Rectal smooth muscle tissue (tissue), 1 donor: ENCODE data around the gene ACSM6.
"Not testable (repeated sequence)": the region's sequence is repeated elsewhere in the genome, so short reads cannot be mapped to it uniquely, and the experiment has no call there.

Source experiments
- H3K27ac ChIP-seq: one replicate; pipeline ENCODE4 v1.7.0; 2013; ENCODE audit warnings: low read depth, low read length, inconsistent platforms
- H3K27me3 ChIP-seq: one replicate; pipeline ENCODE4 v1.7.0; 2013; ENCODE audit warnings: low read length; ENCODE audit not compliant: control insufficient read depth, insufficient read depth
- H3K36me3 ChIP-seq: one replicate; pipeline ENCODE4 v1.7.0; 2013; ENCODE audit warnings: low read length; ENCODE audit not compliant: control insufficient read depth, insufficient read depth
- H3K4me1 ChIP-seq: one replicate; pipeline ENCODE4 v1.7.0; 2013; ENCODE audit warnings: low read length; ENCODE audit not compliant: control insufficient read depth, insufficient read depth
- H3K4me3 ChIP-seq: one replicate; pipeline ENCODE4 v1.7.0; 2013; ENCODE audit warnings: low read length
- H3K9ac ChIP-seq: one replicate; pipeline ENCODE4 v1.7.0; 2013; ENCODE audit warnings: low read length

The ACSM6 gene

DNA sequence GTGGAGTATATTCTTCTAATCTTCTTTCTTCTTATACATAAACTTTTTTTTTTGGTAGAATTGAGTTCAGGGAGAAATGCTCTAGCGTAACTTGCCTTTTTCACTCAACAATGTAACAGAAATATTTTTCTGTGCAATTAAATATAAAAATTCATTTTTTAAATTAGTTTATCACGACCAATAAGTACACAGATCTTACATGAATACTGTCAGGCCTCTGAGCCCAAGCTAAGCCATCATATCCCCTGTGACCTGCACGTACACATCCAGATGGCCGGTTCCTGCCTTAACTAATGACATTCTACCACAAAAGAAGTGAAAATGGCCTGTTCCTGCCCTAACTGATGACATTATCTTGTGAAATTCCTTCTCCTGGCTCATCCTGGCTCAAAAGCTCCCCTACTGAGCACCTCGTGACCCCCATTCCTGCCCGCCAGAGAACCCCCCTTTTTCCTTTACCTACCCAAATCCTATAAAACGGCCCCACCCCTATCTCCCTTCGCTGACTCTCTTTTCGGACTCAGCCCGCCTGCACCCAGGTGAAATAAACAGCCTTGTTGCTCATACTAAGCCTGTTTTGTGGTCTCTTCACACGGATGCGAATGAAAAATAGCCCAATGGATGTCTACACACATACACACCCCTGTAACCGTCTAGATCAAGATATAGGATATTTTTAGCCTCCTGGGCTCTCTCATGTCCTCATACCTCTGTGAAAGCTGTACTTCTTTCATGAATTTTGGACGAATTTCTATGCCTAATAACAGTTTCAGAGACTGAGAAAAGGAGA, 35.1 kb downstream of the ACSM6 start:
- H3K36me3 ChIP-seq, H3K9ac ChIP-seq, H3K27me3 ChIP-seq: not testable (repeated sequence)

DNA sequence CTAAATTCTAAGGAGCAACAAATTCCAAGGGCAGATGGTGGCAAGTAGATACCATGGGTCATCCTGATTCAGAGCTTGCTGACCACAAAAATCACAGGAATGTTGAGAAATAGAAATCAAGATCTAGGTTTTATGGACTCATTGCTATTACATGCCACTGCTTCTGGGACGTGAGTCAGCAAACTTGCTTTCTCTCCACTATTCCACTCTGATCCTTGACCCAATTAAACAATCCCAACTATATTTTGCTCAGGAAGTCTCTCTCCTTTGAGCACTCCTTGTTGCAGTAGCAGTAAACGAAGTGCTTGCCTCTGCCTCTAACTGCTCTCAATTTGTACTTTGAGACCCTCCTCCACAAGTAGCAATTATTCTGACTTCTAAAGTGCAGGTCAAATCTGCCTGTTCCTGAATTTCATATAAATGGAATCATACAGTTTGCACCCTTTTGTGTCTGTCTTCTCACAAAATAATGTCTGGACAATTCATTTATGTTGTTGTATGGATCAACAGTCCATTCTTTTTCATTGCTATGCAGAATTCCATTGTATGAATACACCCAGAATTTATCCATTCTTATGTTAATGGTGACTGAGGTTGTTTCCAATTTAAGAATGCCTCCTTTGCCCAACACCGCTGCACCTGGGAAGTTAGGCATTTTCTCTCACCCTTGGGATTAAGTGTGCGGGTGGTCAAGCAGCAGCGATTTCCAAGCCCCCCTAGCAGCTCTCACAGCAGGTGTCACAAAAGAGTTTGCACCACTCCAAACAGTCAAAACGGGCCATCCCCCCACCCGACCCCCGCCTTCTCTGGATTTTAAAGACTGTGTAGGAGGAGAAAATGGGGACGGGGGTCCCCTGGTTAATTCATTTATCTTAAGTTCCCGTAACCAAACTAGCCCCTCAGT, 35.9 kb downstream of the ACSM6 start:
- Histone ChIP-seq H3K9ac (no peak overlapping the region), H3K27me3 (no peaks in the 10 kb centered on the region), H3K27ac (no peak overlapping the region), H3K4me3 (peak overlapping the region; percentile 69), H3K36me3 (peaks cover 3% of the 10 kb centered on the region), H3K4me1 (no peaks in the 10 kb centered on the region)

More for the DNA sequence above, 35.1 kb downstream of the ACSM6 start:
- H3K27ac ChIP-seq, H3K4me1 ChIP-seq, H3K4me3 ChIP-seq: not testable (repeated sequence)

DNA sequence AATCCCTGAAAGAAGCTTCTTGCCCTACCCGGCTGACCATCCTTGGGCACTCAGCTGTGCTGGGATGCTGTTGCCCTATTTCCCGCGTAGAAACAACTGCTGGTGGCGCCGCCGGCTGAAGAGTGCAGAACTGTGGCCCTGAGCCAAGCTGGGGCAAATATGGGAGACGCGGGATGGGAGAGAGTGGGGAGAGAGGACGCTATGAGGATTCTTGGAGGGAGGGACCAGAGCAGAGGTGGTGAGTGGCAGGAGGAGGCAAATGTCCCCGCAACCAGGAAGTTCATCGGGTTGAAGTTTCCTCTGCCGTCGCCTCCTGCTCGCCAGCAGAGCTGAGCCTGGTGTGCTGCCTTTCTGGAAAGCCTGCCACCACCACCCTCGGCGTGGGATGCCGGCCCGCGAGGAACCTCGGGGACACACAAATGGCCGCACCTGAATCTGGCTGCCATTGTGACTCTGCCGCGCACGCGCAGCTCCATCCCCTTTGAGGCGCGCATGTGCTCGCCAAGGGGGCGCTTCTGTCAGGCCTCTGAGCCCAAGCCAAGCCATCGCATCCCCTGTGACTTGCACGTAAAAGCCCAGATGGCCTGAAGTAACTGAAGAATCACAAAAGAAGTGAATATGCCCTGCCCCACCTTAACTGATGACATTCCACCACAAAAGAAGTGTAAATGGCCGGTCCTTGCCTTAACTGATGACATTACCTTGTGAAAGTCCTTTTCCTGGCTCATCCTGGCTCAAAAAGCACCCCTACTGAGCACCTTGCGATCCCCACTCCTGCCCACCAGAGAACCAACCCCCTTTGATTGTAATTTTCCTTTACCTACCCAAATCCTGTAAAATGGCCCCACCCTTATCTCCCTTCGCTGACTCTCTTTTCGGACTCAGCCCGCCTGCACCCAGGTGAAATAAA, 36.9 kb downstream of the ACSM6 start:
- peak overlapping the region; percentile 69 for H3K4me3 ChIP-seq
- H3K27me3 ChIP-seq, H3K9ac ChIP-seq, H3K4me1 ChIP-seq, H3K36me3 ChIP-seq, H3K27ac ChIP-seq: not testable (repeated sequence)

DNA sequence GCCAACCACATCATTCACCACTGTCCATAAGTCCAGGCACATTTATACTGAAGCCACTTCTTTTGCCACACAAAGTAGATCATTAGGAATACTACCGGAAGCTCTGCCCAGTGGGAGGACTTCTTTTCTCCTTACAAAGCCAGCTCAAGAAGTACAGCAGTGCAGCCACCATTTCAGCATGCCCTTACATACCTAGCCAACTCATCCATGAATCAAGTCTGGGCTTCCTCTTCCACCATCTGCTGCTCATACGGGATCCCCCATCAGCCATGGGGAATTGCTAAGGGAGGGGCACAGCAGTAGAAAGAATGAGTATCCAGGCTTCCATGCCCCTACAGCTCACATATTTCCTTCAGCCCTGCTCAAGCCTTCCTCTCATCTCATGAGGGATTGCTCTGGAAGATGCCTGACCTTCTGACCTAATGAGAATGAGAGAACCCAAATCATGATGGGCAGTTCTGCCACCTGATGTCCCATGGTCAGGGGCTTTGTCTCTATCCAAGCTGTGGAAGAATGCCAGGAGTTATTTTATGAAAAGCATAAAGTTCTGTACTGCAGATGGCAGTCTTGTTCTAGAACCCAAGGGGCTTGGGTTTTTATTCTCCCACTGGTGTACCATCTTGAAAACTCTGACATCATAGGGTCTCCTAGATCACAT, 39.5 kb downstream of the ACSM6 start:
- no peaks in the 10 kb centered on the region for H3K4me1 ChIP-seq
- no peak overlapping the region for H3K9ac ChIP-seq
- H3K27ac ChIP-seq = no peak overlapping the region
- no peaks in the 10 kb centered on the region for H3K27me3 ChIP-seq
- no peak overlapping the region for H3K4me3 ChIP-seq
- peaks cover 7% of the 10 kb centered on the region for H3K36me3 ChIP-seq

DNA sequence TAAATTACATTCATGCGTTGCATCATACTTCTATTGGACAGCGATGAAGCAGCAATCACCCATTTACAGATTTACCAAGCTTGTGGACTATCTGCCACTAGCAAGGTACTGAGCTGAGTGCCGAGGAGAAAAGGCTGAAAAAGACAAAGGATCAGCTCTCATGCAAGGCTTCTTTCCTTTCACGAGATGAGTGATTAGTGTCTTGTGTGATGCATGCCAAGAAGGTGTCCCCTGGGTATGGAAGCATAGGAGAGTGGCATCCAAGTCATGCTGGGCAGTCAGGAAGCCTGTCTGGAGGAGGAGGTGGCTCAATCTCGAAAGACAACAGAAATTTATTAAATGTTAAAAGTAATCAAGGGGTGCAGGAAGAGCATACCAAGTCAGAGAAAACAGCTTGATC, 40.9 kb downstream of the ACSM6 start:
- Histone ChIP-seq H3K4me1 (no peaks in the 10 kb centered on the region), H3K27me3 (no peaks in the 10 kb centered on the region), H3K9ac (no peak overlapping the region), H3K4me3 (no peak overlapping the region), H3K27ac (no peak overlapping the region), H3K36me3 (peaks cover 9% of the 10 kb centered on the region)

DNA sequence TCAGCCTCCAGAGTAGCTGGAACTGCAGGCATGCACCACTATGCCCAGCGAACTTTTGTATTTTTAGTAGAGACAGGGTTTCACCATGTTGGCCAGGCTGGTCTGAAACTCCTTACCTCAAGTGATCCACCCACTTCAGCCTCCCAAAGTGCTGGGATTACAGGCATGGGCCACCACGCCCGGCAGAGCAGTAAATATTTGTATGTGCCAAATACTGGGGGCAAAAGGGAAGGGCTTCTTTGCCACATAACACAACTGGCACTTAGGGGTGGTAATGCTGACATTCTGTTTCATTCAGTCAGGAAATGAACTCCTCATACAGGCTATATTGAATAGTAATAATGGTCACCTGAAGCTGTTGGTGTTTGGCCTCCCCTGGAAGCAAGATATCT, 41.6 kb downstream of the ACSM6 start:
- no peak overlapping the region for H3K9ac ChIP-seq
- no peak overlapping the region for H3K4me3 ChIP-seq
- H3K27ac ChIP-seq = no peak overlapping the region
- H3K4me1 ChIP-seq = no peaks in the 10 kb centered on the region
- H3K36me3 ChIP-seq = peaks cover 9% of the 10 kb centered on the region
- no peaks in the 10 kb centered on the region for H3K27me3 ChIP-seq

DNA sequence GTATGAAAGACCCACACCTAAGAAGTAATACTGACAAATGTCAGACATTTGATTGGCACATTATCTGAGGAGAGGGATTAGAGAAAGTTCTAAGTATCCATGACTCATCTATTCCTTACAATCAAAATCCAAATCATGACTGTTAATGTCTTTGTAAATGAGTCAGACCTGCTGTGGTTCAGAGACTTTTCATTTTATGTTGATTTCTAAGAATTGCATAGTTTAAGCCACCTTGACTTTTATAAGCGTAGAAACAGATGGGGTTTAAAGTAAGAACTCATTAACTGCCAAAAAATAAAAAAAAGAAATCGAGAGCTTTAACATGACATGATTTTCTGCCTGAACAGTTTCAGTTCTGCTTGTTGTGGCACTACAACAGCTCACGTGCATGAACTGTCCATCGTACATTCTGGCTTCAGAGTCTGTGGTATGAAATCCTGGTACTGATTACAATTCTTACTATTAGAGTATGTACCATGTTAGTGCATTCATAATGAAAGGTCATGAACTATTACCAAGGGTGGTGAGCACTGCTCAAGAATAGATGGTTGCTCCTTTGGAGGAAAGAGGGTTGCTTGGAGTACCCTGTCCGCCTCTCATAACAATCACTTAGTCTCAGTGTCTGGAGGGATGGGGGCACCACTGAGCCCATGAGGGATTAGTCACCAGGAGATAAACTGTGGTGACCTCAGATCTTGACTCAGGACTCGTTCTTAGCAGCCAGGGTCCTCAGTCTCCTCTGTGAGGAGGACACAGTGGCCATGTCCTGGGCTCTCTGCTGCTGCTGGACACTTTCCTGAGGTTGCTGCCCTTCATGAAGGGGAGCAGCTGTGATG, 42.2 kb downstream of the ACSM6 start:
- Histone ChIP-seq H3K36me3 (peaks cover 9% of the 10 kb centered on the region), H3K4me1 (no peaks in the 10 kb centered on the region), H3K27me3 (no peaks in the 10 kb centered on the region), H3K4me3 (no peak overlapping the region), H3K9ac (no peak overlapping the region), H3K27ac (no peak overlapping the region)

DNA sequence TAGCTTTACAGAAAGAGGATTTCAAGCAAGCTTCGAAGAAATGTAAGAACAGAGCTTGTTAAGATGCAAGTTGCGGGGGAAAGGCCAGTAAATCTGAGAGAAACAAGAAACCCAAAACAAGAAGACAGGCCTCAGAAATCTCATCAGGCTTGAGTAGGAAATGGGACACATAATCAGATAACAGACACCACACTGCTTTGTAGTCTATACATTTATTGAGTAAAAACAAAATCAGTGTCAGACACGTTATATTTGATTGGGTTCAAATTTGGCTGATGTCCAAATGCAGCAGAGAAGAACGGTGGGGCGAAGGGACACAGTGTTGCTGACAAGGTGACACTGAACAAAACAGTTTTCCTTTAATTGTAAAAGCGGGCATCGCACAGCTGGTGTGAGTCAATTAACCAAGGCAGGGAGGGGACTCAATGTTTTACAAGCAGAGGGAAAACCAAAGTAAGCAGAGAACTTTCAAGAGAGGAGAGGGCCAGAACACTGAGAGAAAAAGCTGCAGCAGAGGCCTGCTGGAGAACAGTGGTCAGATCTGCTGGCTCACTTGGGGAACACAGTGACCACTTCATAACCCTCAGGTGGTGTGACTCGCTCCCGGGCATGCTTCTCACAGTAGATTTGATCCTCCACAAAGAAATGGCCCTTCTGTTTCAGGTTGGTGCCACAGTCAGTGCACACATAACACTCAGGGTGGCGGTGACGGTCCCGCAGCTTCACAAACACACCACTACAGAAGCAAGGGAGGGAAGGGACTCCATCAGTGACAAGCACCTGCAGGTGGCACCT, 43.5 kb downstream of the ACSM6 start:
- Histone ChIP-seq H3K36me3 (peaks cover 9% of the 10 kb centered on the region), H3K27ac (no peak overlapping the region), H3K4me3 (no peak overlapping the region), H3K27me3 (no peaks in the 10 kb centered on the region), H3K9ac (no peak overlapping the region), H3K4me1 (no peaks in the 10 kb centered on the region)

DNA sequence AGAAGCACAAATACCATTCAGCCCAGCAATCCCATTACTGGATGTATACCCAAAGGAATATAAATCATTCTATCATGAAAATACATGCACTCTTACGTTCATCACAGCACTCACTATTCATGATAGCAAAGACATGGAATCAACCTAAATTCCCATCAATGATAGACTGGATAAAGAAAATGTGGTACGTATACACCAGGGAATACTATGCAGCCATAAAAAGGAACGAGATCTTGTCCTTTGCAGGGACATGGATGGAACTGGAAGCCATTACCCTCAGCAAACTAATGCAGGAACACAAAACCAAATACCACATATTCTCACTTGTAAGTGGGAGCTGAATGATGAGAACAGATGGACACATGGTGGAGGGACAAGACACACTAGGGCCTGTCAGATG, 46.1 kb downstream of the ACSM6 start:
- H3K36me3 ChIP-seq, H3K27ac ChIP-seq, H3K9ac ChIP-seq, H3K27me3 ChIP-seq, H3K4me3 ChIP-seq, H3K4me1 ChIP-seq: not testable (repeated sequence)

DNA sequence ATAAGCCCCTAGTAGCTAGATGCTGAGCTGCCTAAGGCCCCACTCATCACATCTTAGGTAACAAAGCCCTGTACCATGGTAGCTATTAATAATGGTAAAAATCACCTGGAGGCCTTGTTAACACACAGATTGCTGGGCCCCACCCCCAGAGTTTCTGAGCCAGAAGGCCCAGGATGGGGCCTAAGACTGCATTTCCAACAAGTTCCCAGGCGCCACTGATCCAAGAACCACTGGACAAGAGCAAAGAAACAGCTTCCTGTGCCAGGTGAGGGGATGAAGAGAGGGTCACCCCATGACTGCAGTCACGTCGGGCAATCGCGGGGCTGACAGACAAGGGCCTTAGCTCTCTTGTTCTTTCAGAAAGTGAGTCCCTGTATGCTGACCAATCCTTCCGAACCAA, 46.8 kb downstream of the ACSM6 start:
- peaks cover 8% of the 10 kb centered on the region for H3K36me3 ChIP-seq
- H3K27ac ChIP-seq = no peak overlapping the region
- H3K4me3 ChIP-seq = no peak overlapping the region
- H3K9ac ChIP-seq = no peak overlapping the region
- H3K27me3 ChIP-seq = no peaks in the 10 kb centered on the region
- H3K4me1 ChIP-seq = no peaks in the 10 kb centered on the region

DNA sequence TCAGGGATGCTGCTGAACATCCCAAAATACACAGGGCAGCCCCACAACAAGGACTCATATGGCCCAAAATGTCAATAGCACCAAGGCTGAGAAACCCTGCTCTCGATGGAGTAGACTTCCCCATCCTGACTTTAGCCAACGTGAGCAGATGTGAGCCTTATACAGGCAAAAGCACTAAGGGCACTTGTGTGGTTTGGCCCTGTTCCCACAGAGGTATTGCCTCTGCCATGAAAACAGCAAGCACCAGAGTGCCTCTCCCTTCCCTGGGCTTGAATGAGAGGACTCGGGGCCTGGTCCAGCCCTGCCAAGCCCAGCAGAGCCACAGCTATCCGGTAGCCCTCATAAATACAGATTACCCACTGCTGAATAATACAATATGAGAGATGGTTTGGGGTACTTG, 47.5 kb downstream of the ACSM6 start:
- H3K36me3 ChIP-seq = peaks cover 13% of the 10 kb centered on the region

More for the DNA sequence above, 47.5 kb downstream of the ACSM6 start:
- Histone ChIP-seq H3K4me3 (no peak overlapping the region), H3K27me3 (no peaks in the 10 kb centered on the region), H3K27ac (no peak overlapping the region), H3K4me1 (no peaks in the 10 kb centered on the region), H3K9ac (no peak overlapping the region)
